ENCODE measurements around the gene PROX1. TPM values are rescaled to one million over a fixed set of nuclear protein-coding genes. Genes with fewer than 3 reads are reported as not detected.

The PROX1 gene
- total and polyA plus RNA-seq, 2 donors from 2014 or later, result 0.92 to 6.6 TPM

- no peak for FAIRE-seq
- intact Hi-C loops (cut with DNase I), result no loop called here
Measured at GRCh38 chr1:214021321-214021720, 33.5 kb downstream of the PROX1 start.

GRCh38 chr1:214022229-214022791 lies 34.5 kb downstream of the PROX1 start:
- Histone ChIP-seq H3K9me3 (ENCODE audit: control insufficient read depth in 2 of 3, insufficient read depth in 1 of 3, low read length in 3 of 3) (no peaks in the 10 kb centered on the region), H3K4me3 (ENCODE audit: low read length in 3 of 3) (no peak overlapping the region), H3K4me1 (ENCODE audit: control insufficient read depth in 2 of 3, insufficient read depth in 2 of 3, low read depth in 1 of 3, low read length in 3 of 3) (peaks cover 0 to 2% (median 0%) of the 10 kb centered on the region in 3 donors), H3K9ac (ENCODE audit: low read length in 3 of 3) (no peak overlapping the region), H3K27me3 (ENCODE audit: control insufficient read depth, insufficient read depth, low read length) (no peaks in the 10 kb centered on the region), H3K36me3 (ENCODE audit: control insufficient read depth in 2 of 3, insufficient read depth in 3 of 3, low read length in 3 of 3) (no peaks in the 10 kb centered on the region), H3K27ac (ENCODE audit: low read depth in 2 of 2, low read length in 2 of 2) (no peak overlapping the region)
- DNase-seq, result no peak
- no peak for TF ChIP-seq CTCF (IDR thresholded peaks at IDR 0.05; ENCODE audit: borderline replicate concordance, extremely low read depth, insufficient read depth)
- intact Hi-C loops (cut with DNase I), result no loop called here
- no peak for FAIRE-seq

More at GRCh38 chr1:214021321-214021720, 33.5 kb downstream of the PROX1 start:
- DNase-seq, result no peak
- Histone ChIP-seq H3K27me3 (ENCODE audit: control insufficient read depth, insufficient read depth, low read length) (no peaks in the 10 kb centered on the region), H3K9ac (ENCODE audit: low read length in 3 of 3) (no peak overlapping the region), H3K9me3 (ENCODE audit: control insufficient read depth in 2 of 3, insufficient read depth in 1 of 3, low read length in 3 of 3) (no peaks in the 10 kb centered on the region), H3K36me3 (ENCODE audit: control insufficient read depth in 2 of 3, insufficient read depth in 3 of 3, low read length in 3 of 3) (no peaks in the 10 kb centered on the region), H3K4me3 (ENCODE audit: low read length in 3 of 3) (no peak overlapping the region), H3K27ac (ENCODE audit: low read depth in 2 of 2, low read length in 2 of 2) (no peak overlapping the region), H3K4me1 (ENCODE audit: control insufficient read depth in 2 of 3, insufficient read depth in 2 of 3, low read depth in 1 of 3, low read length in 3 of 3) (peaks cover 0 to 2% (median 0%) of the 10 kb centered on the region in 3 donors)
- no peak for TF ChIP-seq CTCF (IDR thresholded peaks at IDR 0.05; ENCODE audit: borderline replicate concordance, extremely low read depth, insufficient read depth)

- H3K27ac ChIP-seq (ENCODE audit: low read depth in 2 of 2, low read length in 2 of 2), result no peak overlapping the region
- no peaks in the 10 kb centered on the region for H3K27me3 ChIP-seq (ENCODE audit: control insufficient read depth, insufficient read depth, low read length)
- peaks cover 0 to 2% (median 0%) of the 10 kb centered on the region in 3 donors for H3K4me1 ChIP-seq (ENCODE audit: control insufficient read depth in 2 of 3, insufficient read depth in 2 of 3, low read depth in 1 of 3, low read length in 3 of 3)
- DNase-seq, result no peak
- H3K4me3 ChIP-seq (ENCODE audit: low read length in 3 of 3), result no peak overlapping the region
- TF ChIP-seq CTCF (IDR thresholded peaks at IDR 0.05; ENCODE audit: borderline replicate concordance, extremely low read depth, insufficient read depth), result no peak
- no peak overlapping the region for H3K9ac ChIP-seq (ENCODE audit: low read length in 3 of 3)
- intact Hi-C loops (cut with DNase I), result no loop called here
- FAIRE-seq, result no peak
- no peaks in the 10 kb centered on the region for H3K36me3 ChIP-seq (ENCODE audit: control insufficient read depth in 2 of 3, insufficient read depth in 3 of 3, low read length in 3 of 3)
- no peaks in the 10 kb centered on the region for H3K9me3 ChIP-seq (ENCODE audit: control insufficient read depth in 2 of 3, insufficient read depth in 1 of 3, low read length in 3 of 3)
Measured at GRCh38 chr1:214022810-214023425, 35.1 kb downstream of the PROX1 start.
